ENCODE results near the gene INKA2. TPM values are rescaled to one million over a fixed set of nuclear protein-coding genes. Genes with fewer than 3 reads are reported as not detected.

Gene INKA2
- total and polyA plus RNA-seq, 10 of the 15 experiments (the other 5 are each of a cell fraction or from before 2014, with no cell fraction given), result 0.38 to 5.1 (median 1.3) TPM; not detected in 1

DNA sequence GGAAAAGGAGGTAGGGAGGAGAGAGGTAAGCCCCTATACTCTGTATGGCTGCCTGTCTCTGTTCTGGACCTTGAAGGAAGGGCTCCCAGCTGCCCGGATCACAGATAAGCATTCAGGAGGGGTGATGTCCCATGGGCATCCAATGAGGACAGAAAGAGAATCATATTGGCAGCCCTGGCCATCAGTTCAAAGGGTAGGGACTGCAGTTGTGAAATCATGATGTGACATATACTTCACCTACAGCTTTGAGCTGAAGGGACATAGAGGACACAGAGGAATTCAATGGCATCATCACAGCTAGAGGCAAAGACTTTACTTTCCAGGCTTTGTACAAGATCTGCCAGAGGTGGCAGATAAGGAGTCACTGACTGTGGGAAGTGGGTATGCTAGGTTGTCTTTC, 38.1 kb upstream of the INKA2 start (continued):
- TF ChIP-seq, protein P1, sequence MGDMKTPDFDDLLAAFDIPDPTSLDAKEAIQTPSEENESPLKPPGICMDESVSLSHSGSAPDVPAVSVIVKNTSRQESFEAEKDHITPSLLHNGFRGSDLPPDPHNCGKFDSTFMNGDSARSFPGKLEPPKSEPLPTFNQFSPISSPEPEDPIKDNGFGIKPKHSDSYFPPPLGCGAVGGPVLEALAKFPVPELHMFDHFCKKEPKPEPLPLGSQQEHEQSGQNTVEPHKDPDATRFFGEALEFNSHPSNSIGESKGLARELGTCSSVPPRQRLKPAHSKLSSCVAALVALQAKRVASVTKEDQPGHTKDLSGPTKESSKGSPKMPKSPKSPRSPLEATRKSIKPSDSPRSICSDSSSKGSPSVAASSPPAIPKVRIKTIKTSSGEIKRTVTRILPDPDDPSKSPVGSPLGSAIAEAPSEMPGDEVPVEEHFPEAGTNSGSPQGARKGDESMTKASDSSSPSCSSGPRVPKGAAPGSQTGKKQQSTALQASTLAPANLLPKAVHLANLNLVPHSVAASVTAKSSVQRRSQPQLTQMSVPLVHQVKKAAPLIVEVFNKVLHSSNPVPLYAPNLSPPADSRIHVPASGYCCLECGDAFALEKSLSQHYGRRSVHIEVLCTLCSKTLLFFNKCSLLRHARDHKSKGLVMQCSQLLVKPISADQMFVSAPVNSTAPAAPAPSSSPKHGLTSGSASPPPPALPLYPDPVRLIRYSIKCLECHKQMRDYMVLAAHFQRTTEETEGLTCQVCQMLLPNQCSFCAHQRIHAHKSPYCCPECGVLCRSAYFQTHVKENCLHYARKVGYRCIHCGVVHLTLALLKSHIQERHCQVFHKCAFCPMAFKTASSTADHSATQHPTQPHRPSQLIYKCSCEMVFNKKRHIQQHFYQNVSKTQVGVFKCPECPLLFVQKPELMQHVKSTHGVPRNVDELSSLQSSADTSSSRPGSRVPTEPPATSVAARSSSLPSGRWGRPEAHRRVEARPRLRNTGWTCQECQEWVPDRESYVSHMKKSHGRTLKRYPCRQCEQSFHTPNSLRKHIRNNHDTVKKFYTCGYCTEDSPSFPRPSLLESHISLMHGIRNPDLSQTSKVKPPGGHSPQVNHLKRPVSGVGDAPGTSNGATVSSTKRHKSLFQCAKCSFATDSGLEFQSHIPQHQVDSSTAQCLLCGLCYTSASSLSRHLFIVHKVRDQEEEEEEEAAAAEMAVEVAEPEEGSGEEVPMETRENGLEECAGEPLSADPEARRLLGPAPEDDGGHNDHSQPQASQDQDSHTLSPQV (IDR thresholded peaks at IDR 0.05), result no peak

GRCh38 chr1:111776861-111777260, 37.7 kb upstream of the INKA2 start:
- H3K4me3 ChIP-seq, result no peak overlapping the region
- no peaks in the 10 kb centered on the region for H3K79me2 ChIP-seq (ENCODE audit: control insufficient read depth, insufficient read depth, low read length)
- H3K27ac ChIP-seq (ENCODE audit: control insufficient read depth, insufficient read depth), result no peak overlapping the region
- ATAC-seq, result no peak
- H4K20me1 ChIP-seq (ENCODE audit: control insufficient read depth, insufficient read depth), result no peaks in the 10 kb centered on the region
- H3K36me3 ChIP-seq (ENCODE audit: control insufficient read depth in 2 of 2, insufficient read depth in 2 of 2, low read length in 1 of 2), result no peaks in the 10 kb centered on the region
- no peaks in the 10 kb centered on the region; a peak in 1 of 4 replicates for H3K27me3 ChIP-seq (replicated peaks in 1 of 2; ENCODE audit: control insufficient read depth in 2 of 2, insufficient read depth in 2 of 2, low read length in 1 of 2)
- intact Hi-C loops (cut with micrococcal nuclease; ENCODE audit: unreplicated experiment) (no loop called here), in situ Hi-C loops (cut with MboI) (no loop called here)
- no peak for DNase-seq (ENCODE audit: low read depth, low spot score)
- no peak overlapping the region for H3K4me2 ChIP-seq (ENCODE audit: control insufficient read depth, insufficient read depth)
- WGBS (ENCODE audit: insufficient coverage, insufficient replicate concordance, low lambda C conversion rate, missing lambda C conversion rate), result 63% methylated on average over 8 of the region's 8 CpGs
- ChIA-PET SMC1A (ENCODE audit: uncharacterized antibody, unreplicated experiment) (no interaction called here), POLR2A (no interaction called here), CTCF (no interaction called here), RAD21 (ENCODE audit: unreplicated experiment) (no interaction called here)
- BruUV-seq (replicated peaks), result no TSS peak
- H3K9me3 ChIP-seq (replicated peaks; ENCODE audit: control insufficient read depth, insufficient read depth, low read length), result no peaks in the 10 kb centered on the region
- FAIRE-seq, result no peak
- no peaks in the 10 kb centered on the region for H3K4me1 ChIP-seq (ENCODE audit: control insufficient read depth, insufficient read depth, low read length)
- no peak overlapping the region for H2AFZ ChIP-seq (ENCODE audit: control insufficient read depth, low read depth, low read length)
- no peak overlapping the region for H3K9ac ChIP-seq (ENCODE audit: control insufficient read depth, insufficient read depth, low read length)
- TF ChIP-seq, protein P2, sequence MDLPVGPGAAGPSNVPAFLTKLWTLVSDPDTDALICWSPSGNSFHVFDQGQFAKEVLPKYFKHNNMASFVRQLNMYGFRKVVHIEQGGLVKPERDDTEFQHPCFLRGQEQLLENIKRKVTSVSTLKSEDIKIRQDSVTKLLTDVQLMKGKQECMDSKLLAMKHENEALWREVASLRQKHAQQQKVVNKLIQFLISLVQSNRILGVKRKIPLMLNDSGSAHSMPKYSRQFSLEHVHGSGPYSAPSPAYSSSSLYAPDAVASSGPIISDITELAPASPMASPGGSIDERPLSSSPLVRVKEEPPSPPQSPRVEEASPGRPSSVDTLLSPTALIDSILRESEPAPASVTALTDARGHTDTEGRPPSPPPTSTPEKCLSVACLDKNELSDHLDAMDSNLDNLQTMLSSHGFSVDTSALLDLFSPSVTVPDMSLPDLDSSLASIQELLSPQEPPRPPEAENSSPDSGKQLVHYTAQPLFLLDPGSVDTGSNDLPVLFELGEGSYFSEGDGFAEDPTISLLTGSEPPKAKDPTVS (IDR thresholded peaks at IDR 0.05; ENCODE audit: low read depth, low read length), result no peak
- TF ChIP-seq ZNF217 (IDR thresholded peaks at IDR 0.05), result no peak
- no peak for TF ChIP-seq SREBF2 (IDR thresholded peaks at IDR 0.05; ENCODE audit: low read length)
- TF ChIP-seq SUZ12 (IDR thresholded peaks at IDR 0.05; ENCODE audit: unreplicated experiment), result no peak
- TF ChIP-seq POLR2A (IDR thresholded peaks at IDR 0.05; ENCODE audit: low read depth, low read length), result no peak
- no peak for TF ChIP-seq STAT3 (IDR thresholded peaks at IDR 0.05; ENCODE audit: low read depth, low read length)
- no peak for TF ChIP-seq BCLAF1 (IDR thresholded peaks at IDR 0.05)
- TF ChIP-seq STAT1 (conservative IDR thresholded peaks at IDR 0.05), result no peak
- no peak for TF ChIP-seq NFXL1 (IDR thresholded peaks at IDR 0.05; ENCODE audit: borderline replicate concordance)
- TF ChIP-seq RFX5 (IDR thresholded peaks at IDR 0.05; ENCODE audit: low read depth, low read length), result no peak
- TF ChIP-seq HDAC2 (IDR thresholded peaks at IDR 0.05), result no peak
- no peak for TF ChIP-seq E4F1 (IDR thresholded peaks at IDR 0.05; ENCODE audit: borderline replicate concordance, partially characterized antibody)
- no peak for TF ChIP-seq IRF4 (IDR thresholded peaks at IDR 0.05; ENCODE audit: low read depth, low read length)
